Testis (tissue), 3 donors: ENCODE measurements around the gene UBE2V1. TPM values are rescaled to one million over a fixed set of nuclear protein-coding genes. Genes with fewer than 3 reads are reported as not detected.

Experiments
- DNase-seq: peaks from one replicate; pipeline ENCODE4 v3.0.0-alpha.2; 2019
- H3K27ac ChIP-seq, 2 donors: fragments of 200-600 bp; sonication (generic); one replicate each; pipeline ENCODE4 v1.5.1; 2019
- H3K27me3 ChIP-seq: fragments of 200-600 bp; sonication (generic); one replicate; pipeline ENCODE4 v1.5.1; 2019
- H3K36me3 ChIP-seq: fragments of 200-600 bp; sonication (generic); one replicate; pipeline ENCODE4 v1.5.1; 2017; ENCODE audit warnings: low read depth; ENCODE audit errors: missing control alignments
- H3K4me1 ChIP-seq: fragments of 200-600 bp; sonication (generic); one replicate; pipeline ENCODE4 v1.5.1; 2019
- H3K4me3 ChIP-seq, 2 donors: fragments of 200-600 bp; sonication (generic); one replicate each; pipeline ENCODE4 v1.5.1; 2017 to 2019
- H3K9me3 ChIP-seq: fragments of 200-600 bp; sonication (generic); one replicate; pipeline ENCODE4 v1.5.1; 2017
- POLR2A ChIP-seq: fragments of 450-650 bp; IDR thresholded peaks from one replicate; pipeline ENCODE4 v1.6.1; 2017; ENCODE audit warnings: antibody characterized with exemption, mild to moderate bottlenecking, moderate library complexity
- WGBS, 2 donors: methylation state at CpG; one replicate each; pipeline ENCODE4 v1.1.5; 2018; 5-methylcytosine and 5-hydroxymethylcytosine counted together
- intact Hi-C: fragments of 100-400 bp; cut with DNase I; formaldehyde crosslinking; loops from one replicate; pipeline ENCODE4 v1.15.1; 2023; ENCODE audit warnings: low total_unique reads
- polyA plus RNA-seq: library from polyadenylated mRNA; stranded (reverse); fragments of 350-450 nt; fragmentation: Illumina TruSeq; extraction: RNeasy Lipid Tissue Mini Kit (QIAGEN cat#74804); gene quantifications from one replicate; pipeline ENCODE4 v1.2.3, GENCODE V29; 2014; ENCODE audit warnings: low read depth, low replicate concordance; ENCODE audit not compliant: insufficient read depth
- total RNA-seq, 2 donors: library from RNA; depleted of rRNA; stranded (reverse); fragments of >200 nt; gene quantifications; one replicate each; pipeline ENCODE4 v1.2.3, GENCODE V29; 2016
- TF ChIP-seq, protein P1 (sequence below), 3 experiments: fragments of 450-650 bp in 2 of 3; fragments of 200-600 bp in 1 of 3; sonication (generic) in 1 of 3; IDR thresholded peaks; one replicate each; pipeline ENCODE4 v1.5.1; 2016 to 2019; ENCODE audit warnings: antibody characterized with exemption in 3 of 3, mild to moderate bottlenecking in 2 of 3, moderate library complexity in 1 of 3

UBE2V1 gene
- total and polyA plus RNA-seq, 3 donors from 2014 or later, result 78.1 to 121 (median 80.5) TPM

DNA sequence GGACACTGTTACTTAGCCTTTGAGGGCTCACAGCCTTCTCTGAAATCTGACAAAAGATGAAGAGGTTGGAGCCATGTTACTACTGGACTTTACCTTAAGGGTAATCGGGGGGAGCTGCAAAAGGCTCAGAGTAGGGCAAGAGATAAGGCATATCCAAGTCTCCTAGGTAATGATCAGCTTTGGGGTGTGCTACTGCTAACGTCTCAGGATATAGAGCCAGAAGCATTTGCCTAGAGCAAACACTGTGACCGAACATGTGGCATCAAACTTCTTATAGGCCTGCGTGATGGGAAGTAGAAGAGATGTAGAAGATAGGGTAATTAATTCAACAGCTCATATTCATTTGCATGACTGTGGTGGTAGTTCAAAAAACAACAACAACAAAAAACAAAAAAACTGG, 11.1 kb downstream of the UBE2V1 start:
- Histone ChIP-seq H3K9me3 (no peaks in the 10 kb centered on the region), H3K27me3 (no peaks in the 10 kb centered on the region), H3K4me3 (no peak overlapping the region), H3K4me1 (no peaks in the 10 kb centered on the region), H3K27ac (no peak overlapping the region), H3K36me3 (no peaks in the 10 kb centered on the region)
- TF ChIP-seq POLR2A, result no peak
- TF ChIP-seq, protein P1, sequence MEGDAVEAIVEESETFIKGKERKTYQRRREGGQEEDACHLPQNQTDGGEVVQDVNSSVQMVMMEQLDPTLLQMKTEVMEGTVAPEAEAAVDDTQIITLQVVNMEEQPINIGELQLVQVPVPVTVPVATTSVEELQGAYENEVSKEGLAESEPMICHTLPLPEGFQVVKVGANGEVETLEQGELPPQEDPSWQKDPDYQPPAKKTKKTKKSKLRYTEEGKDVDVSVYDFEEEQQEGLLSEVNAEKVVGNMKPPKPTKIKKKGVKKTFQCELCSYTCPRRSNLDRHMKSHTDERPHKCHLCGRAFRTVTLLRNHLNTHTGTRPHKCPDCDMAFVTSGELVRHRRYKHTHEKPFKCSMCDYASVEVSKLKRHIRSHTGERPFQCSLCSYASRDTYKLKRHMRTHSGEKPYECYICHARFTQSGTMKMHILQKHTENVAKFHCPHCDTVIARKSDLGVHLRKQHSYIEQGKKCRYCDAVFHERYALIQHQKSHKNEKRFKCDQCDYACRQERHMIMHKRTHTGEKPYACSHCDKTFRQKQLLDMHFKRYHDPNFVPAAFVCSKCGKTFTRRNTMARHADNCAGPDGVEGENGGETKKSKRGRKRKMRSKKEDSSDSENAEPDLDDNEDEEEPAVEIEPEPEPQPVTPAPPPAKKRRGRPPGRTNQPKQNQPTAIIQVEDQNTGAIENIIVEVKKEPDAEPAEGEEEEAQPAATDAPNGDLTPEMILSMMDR (IDR thresholded peaks at IDR 0.05), result no peak
- 80 to 83% methylated on average over 4 of the region's 4 CpGs for WGBS, 2 donors
- intact Hi-C loops, result no loop called here
- DNase-seq, result no peak

DNA sequence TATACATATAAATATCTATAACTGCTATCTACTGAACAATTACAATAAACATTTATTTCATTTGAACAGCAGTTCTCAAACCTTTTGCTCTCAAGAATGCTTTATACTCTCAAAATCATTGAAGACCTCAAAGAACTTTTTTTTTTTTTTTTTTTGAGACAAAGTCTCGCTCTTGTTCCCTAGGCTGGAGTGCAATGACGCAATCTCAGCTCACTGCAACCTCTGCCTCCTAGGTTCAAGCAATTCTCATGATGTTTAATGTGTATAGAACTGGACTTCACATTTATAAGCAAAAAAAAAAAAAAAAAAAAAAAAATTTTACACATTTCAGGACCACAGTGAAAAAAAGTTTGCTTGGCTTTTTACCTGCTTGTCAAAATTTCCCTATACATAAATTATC, 11.7 kb downstream of the UBE2V1 start:
- DNase-seq, result no peak
- no peaks in the 10 kb centered on the region for H3K9me3 ChIP-seq
- intact Hi-C loops, result no loop called here

DNA sequence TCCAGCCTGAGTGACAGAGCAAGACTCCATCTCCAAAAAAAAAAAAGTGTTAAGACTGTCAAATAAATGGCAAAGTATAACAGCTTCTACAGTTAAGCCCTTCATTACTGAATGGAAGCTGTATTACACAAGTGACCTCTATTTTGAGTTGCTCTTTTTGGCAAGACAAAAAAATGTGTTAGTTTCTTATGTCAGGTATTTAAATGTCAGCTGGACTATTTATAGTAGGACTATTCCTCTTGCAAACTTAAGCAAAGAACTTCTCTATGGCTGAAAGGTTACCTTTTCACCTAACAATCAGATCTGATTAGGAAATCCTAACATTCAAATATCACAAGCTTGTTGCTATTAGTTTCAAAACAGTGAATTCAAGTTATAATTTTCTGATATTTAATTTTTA, 12.4 kb downstream of the UBE2V1 start:
- Histone ChIP-seq H3K36me3 (no peaks in the 10 kb centered on the region), H3K27me3 (no peaks in the 10 kb centered on the region), H3K27ac (no peak overlapping the region), H3K4me1 (no peaks in the 10 kb centered on the region), H3K4me3 (no peak overlapping the region), H3K9me3 (no peaks in the 10 kb centered on the region)
- intact Hi-C loops, result no loop called here
- no peak for TF ChIP-seq POLR2A
- TF ChIP-seq, protein P1 (IDR thresholded peaks at IDR 0.05), result no peak
- no peak for DNase-seq

More for the DNA sequence above, 11.7 kb downstream of the UBE2V1 start:
- Histone ChIP-seq H3K27me3 (no peaks in the 10 kb centered on the region), H3K27ac (no peak overlapping the region), H3K36me3 (no peaks in the 10 kb centered on the region), H3K4me3 (no peak overlapping the region), H3K4me1 (no peaks in the 10 kb centered on the region)
- WGBS, 2 donors, result 80 to 89% methylated on average over 2 of the region's 2 CpGs
- TF ChIP-seq, protein P1 (IDR thresholded peaks at IDR 0.05), result no peak
- TF ChIP-seq POLR2A, result no peak

DNA sequence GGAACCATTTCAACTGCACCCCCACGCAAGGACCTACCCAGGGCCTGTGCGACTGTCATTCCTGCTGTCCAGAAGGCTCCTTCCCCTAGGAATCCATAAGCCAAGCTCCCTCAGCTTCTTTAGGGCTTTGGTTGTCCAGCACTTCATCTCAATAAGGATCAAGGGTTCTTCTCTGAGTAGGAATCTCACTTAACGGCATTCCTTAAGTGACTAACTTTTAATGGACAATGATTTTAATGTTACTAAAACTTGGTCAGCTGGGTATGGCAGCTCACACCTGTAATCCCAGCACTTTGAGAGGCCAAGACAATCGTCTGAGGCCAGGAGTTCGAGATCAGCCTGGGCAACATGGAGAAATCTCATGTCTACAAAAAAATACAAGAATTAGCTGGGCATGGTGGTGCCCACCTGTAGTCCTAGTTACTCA, 13.4 kb downstream of the UBE2V1 start:
- Histone ChIP-seq H3K9me3 (no peaks in the 10 kb centered on the region), H3K27ac (no peak overlapping the region), H3K27me3 (no peaks in the 10 kb centered on the region), H3K36me3 (no peaks in the 10 kb centered on the region), H3K4me3 (no peak overlapping the region), H3K4me1 (no peaks in the 10 kb centered on the region)
- DNase-seq, result no peak
- intact Hi-C loops, result no loop called here
- 89 to 95% methylated on average over 5 of the region's 5 CpGs for WGBS, 2 donors
- no peak for TF ChIP-seq POLR2A
- TF ChIP-seq, protein P1 (IDR thresholded peaks at IDR 0.05), result no peak

DNA sequence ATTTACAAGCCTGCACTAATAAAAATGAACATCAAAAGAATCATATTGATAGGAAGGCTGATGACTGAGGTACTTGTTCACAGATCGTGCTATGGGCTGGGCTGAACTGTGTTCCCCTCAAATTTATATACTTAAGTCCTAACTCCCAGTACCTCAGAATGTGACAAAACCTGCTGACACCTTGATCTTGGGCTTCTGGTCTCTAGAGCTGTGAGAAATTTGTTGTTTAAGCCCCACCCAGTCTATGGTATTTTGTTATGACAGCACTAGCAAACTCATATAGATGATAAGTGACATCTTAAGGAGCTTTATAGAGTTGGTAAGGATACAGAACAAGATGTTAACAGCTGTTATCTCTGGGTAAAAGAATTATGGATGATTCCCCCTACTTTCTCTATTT, 13.8 kb downstream of the UBE2V1 start:
- no peaks in the 10 kb centered on the region for H3K36me3 ChIP-seq
- H3K4me3 ChIP-seq, result no peak overlapping the region
- no peaks in the 10 kb centered on the region for H3K4me1 ChIP-seq
- no peaks in the 10 kb centered on the region for H3K9me3 ChIP-seq
- no peaks in the 10 kb centered on the region for H3K27me3 ChIP-seq
- TF ChIP-seq POLR2A, result no peak
- TF ChIP-seq, protein P1 (IDR thresholded peaks at IDR 0.05), result no peak
- DNase-seq, result no peak
- intact Hi-C loops, result no loop called here
- no peak overlapping the region for H3K27ac ChIP-seq
- 81 to 88% methylated on average over 1 of the region's 1 CpG for WGBS, 2 donors
